ENCODE data around the gene CD164L2.
"Not testable (repeated sequence)": the region's sequence is repeated elsewhere in the genome, so short reads cannot be mapped to it uniquely, and the experiment has no call there.

CD164L2 gene

DNA sequence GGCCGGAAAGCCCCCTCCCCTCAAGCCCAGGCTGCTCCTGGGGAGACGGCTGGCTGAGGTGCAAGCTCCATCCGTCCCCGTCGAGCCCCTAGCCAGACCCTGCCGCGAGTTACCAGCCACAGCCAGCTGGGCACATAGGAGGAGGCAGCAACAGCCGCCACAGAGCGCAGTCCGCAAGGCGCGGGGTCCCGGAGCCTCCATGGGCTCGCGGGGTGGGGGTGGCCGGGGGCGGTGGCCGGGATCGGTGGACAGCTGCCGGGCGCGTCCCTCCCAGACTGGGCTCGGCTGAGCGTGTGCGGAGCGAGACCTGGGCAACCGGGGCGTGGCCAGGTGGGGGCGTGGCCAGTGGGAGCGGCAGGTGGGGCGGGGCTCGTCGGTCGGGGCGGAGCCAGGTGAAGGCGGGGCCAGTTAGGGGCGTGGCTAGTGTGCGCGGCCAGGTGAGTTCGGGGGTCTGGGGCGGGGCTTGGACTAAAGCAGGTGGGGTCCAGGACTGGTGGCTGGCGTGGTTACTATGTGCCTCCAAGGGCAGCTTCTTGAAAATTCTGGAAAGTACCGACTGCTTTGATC is at the start of gene CD164L2:
Gene CD164L2, minus strand, starts transcription at position 295 of the 567 bp plus-strand sequence. Its CDS starts 94 bp downstream, at position 201.
- ATAC-seq, result no peak
- TF ChIP-seq ZNF8 (CRISPR knock-in tag; IDR thresholded peaks at IDR 0.05) (no peak), ISL1 (CRISPR knock-in tag; IDR thresholded peaks at IDR 0.05) (no peak), TOX (CRISPR knock-in tag; IDR thresholded peaks at IDR 0.05; ENCODE audit: borderline replicate concordance) (no peak), ZFP30 (CRISPR knock-in tag; IDR thresholded peaks at IDR 0.05) (no peak), ZFP3 (CRISPR knock-in tag; IDR thresholded peaks at IDR 0.05) (no peak), ESRRG (CRISPR knock-in tag; IDR thresholded peaks at IDR 0.05) (no peak), BACH2 (CRISPR knock-in tag; IDR thresholded peaks at IDR 0.05; ENCODE audit: borderline replicate concordance) (no peak), CSDC2 (CRISPR knock-in tag; IDR thresholded peaks at IDR 0.05) (no peak), GLIS3 (CRISPR knock-in tag; IDR thresholded peaks at IDR 0.05) (no peak), SNAI2 (CRISPR knock-in tag; IDR thresholded peaks at IDR 0.05) (no peak), OSR1 (CRISPR knock-in tag; IDR thresholded peaks at IDR 0.05) (no peak), TCF4 (CRISPR knock-in tag; IDR thresholded peaks at IDR 0.05; ENCODE audit: borderline replicate concordance) (no peak)
- TF ChIP-seq, protein P1, sequence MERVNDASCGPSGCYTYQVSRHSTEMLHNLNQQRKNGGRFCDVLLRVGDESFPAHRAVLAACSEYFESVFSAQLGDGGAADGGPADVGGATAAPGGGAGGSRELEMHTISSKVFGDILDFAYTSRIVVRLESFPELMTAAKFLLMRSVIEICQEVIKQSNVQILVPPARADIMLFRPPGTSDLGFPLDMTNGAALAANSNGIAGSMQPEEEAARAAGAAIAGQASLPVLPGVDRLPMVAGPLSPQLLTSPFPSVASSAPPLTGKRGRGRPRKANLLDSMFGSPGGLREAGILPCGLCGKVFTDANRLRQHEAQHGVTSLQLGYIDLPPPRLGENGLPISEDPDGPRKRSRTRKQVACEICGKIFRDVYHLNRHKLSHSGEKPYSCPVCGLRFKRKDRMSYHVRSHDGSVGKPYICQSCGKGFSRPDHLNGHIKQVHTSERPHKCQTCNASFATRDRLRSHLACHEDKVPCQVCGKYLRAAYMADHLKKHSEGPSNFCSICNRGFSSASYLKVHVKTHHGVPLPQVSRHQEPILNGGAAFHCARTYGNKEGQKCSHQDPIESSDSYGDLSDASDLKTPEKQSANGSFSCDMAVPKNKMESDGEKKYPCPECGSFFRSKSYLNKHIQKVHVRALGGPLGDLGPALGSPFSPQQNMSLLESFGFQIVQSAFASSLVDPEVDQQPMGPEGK (CRISPR knock-in tag; IDR thresholded peaks at IDR 0.05; ENCODE audit: borderline replicate concordance), result no peak
- TF ChIP-seq, protein P2, sequence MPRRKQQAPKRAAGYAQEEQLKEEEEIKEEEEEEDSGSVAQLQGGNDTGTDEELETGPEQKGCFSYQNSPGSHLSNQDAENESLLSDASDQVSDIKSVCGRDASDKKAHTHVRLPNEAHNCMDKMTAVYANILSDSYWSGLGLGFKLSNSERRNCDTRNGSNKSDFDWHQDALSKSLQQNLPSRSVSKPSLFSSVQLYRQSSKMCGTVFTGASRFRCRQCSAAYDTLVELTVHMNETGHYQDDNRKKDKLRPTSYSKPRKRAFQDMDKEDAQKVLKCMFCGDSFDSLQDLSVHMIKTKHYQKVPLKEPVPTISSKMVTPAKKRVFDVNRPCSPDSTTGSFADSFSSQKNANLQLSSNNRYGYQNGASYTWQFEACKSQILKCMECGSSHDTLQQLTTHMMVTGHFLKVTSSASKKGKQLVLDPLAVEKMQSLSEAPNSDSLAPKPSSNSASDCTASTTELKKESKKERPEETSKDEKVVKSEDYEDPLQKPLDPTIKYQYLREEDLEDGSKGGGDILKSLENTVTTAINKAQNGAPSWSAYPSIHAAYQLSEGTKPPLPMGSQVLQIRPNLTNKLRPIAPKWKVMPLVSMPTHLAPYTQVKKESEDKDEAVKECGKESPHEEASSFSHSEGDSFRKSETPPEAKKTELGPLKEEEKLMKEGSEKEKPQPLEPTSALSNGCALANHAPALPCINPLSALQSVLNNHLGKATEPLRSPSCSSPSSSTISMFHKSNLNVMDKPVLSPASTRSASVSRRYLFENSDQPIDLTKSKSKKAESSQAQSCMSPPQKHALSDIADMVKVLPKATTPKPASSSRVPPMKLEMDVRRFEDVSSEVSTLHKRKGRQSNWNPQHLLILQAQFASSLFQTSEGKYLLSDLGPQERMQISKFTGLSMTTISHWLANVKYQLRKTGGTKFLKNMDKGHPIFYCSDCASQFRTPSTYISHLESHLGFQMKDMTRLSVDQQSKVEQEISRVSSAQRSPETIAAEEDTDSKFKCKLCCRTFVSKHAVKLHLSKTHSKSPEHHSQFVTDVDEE (CRISPR knock-in tag; IDR thresholded peaks at IDR 0.05), result no peak
- TF ChIP-seq, protein P3, sequence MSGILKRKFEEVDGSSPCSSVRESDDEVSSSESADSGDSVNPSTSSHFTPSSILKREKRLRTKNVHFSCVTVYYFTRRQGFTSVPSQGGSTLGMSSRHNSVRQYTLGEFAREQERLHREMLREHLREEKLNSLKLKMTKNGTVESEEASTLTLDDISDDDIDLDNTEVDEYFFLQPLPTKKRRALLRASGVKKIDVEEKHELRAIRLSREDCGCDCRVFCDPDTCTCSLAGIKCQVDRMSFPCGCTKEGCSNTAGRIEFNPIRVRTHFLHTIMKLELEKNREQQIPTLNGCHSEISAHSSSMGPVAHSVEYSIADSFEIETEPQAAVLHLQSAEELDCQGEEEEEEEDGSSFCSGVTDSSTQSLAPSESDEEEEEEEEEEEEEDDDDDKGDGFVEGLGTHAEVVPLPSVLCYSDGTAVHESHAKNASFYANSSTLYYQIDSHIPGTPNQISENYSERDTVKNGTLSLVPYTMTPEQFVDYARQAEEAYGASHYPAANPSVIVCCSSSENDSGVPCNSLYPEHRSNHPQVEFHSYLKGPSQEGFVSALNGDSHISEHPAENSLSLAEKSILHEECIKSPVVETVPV (CRISPR knock-in tag; IDR thresholded peaks at IDR 0.05), result no peak

DNA sequence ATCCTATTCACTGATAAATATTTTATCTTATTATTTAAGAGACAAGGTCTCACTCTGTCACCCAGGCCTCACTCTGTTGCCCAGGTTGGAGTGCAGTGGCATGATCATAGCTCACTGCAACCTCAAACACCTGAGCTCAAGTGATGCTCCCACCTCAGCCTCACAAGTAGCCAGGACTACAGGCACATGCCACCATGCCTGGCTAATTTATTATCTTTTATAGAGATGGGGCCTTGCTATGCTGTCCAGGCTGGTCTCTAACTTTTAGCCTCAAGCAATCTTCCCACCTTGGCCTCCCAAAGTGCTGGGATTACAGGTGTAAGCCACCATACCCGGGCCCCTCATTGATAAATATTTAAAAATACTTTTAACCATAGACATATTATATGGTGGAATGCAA is 49.6 kb upstream of the CD164L2 start:
- not testable (repeated sequence) for ATAC-seq

DNA sequence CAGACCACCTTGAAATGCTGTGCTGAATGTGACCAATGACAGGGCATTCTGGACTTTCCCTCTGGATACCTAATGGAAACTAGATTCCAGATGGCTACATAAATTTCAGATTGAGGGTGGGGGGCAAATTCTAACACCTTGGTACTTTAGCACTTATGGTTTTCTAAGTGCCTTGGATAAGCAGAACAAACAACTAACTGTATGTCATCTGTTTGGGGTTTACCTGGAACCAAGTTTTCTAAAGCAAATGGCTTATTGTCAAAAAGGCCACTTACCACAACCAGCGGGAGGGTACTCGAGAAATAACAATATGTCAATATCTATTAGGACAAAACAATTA is 48.4 kb upstream of the CD164L2 start:
- no peak for ATAC-seq
- TF ChIP-seq RARB (CRISPR knock-in tag; IDR thresholded peaks at IDR 0.05) (no peak), ISL1 (CRISPR knock-in tag; IDR thresholded peaks at IDR 0.05) (no peak), ARNTL (CRISPR knock-in tag; IDR thresholded peaks at IDR 0.05; ENCODE audit: borderline replicate concordance, low read depth) (no peak), ZFP30 (CRISPR knock-in tag; IDR thresholded peaks at IDR 0.05) (no peak), CSDC2 (CRISPR knock-in tag; IDR thresholded peaks at IDR 0.05) (no peak), OSR1 (CRISPR knock-in tag; IDR thresholded peaks at IDR 0.05) (no peak), SNAI2 (CRISPR knock-in tag; IDR thresholded peaks at IDR 0.05) (no peak), TOX (CRISPR knock-in tag; IDR thresholded peaks at IDR 0.05; ENCODE audit: borderline replicate concordance) (no peak)
- TF ChIP-seq, protein P4, sequence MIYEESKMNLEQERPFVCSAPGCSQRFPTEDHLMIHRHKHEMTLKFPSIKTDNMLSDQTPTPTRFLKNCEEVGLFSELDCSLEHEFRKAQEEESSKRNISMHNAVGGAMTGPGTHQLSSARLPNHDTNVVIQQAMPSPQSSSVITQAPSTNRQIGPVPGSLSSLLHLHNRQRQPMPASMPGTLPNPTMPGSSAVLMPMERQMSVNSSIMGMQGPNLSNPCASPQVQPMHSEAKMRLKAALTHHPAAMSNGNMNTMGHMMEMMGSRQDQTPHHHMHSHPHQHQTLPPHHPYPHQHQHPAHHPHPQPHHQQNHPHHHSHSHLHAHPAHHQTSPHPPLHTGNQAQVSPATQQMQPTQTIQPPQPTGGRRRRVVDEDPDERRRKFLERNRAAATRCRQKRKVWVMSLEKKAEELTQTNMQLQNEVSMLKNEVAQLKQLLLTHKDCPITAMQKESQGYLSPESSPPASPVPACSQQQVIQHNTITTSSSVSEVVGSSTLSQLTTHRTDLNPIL (CRISPR knock-in tag; IDR thresholded peaks at IDR 0.05; ENCODE audit: low read depth), result no peak
- TF ChIP-seq, protein P2 (CRISPR knock-in tag; IDR thresholded peaks at IDR 0.05), result no peak
